Small intestine (tissue), 7 donors: ENCODE measurements around the gene SLC38A5. TPM values are rescaled to one million over a fixed set of nuclear protein-coding genes. Genes with fewer than 3 reads are reported as not detected.
A peak's percentile ranks its signal among the peaks of the same experiment; 100 is the strongest.

Experiments used
- DNase-seq, 2 donors: peaks; one replicate each; pipeline versions ENCODE4 v3.0.0 to v3.0.0-alpha.2; 2013
- FAIRE-seq: peaks from 2 replicates; lab custom pipeline; 2012; peaks lifted over from hg19 to GRCh38; lab: Jason Lieb, UNC
- H3K27ac ChIP-seq, 3 donors: one replicate each; pipeline ENCODE4 v1.5.1; 2013; ENCODE audit warnings: low read length in 2 of 3, mild to moderate bottlenecking in 2 of 3, control low read depth in 1 of 3, inconsistent platforms in 1 of 3, low read depth in 1 of 3, moderate library complexity in 1 of 3
- H3K27me3 ChIP-seq, 3 donors: one replicate each; pipeline ENCODE4 v1.6.1; 2013; ENCODE audit warnings: low read length in 3 of 3, inconsistent platforms in 1 of 3; ENCODE audit not compliant: control insufficient read depth in 3 of 3, insufficient read depth in 3 of 3
- H3K36me3 ChIP-seq, 3 donors: one replicate each; pipeline ENCODE4 v1.6.1; 2013; ENCODE audit warnings: low read length in 3 of 3, inconsistent platforms in 1 of 3, low read depth in 1 of 3, mild to moderate bottlenecking in 1 of 3, moderate library complexity in 1 of 3; ENCODE audit not compliant: control insufficient read depth in 3 of 3, insufficient read depth in 2 of 3
- H3K4me1 ChIP-seq, 3 donors: one replicate each; pipeline ENCODE4 v1.6.1; 2013; ENCODE audit warnings: low read length in 2 of 3, inconsistent platforms in 1 of 3, low read depth in 1 of 3, mild to moderate bottlenecking in 1 of 3, moderate library complexity in 1 of 3; ENCODE audit not compliant: control insufficient read depth in 3 of 3, insufficient read depth in 2 of 3
- H3K4me3 ChIP-seq, 3 donors: one replicate each; pipeline ENCODE4 v1.5.1; 2013; ENCODE audit warnings: low read length in 3 of 3, control low read depth in 1 of 3, inconsistent platforms in 1 of 3, low read depth in 1 of 3, mild to moderate bottlenecking in 1 of 3, moderate library complexity in 1 of 3
- H3K9me3 ChIP-seq, 2 donors: one replicate each; pipeline ENCODE4 v1.6.1; 2013; ENCODE audit warnings: low read depth in 1 of 2, low read length in 1 of 2; ENCODE audit not compliant: control insufficient read depth in 2 of 2, insufficient read depth in 1 of 2
- WGBS, 3 donors: extraction: QIAGEN DNeasy Blood & Tissue Kit; methylation state at CpG; one replicate each; pipeline ENCODE4 v1.1.7; 2013; 5-methylcytosine and 5-hydroxymethylcytosine counted together
- polyA plus RNA-seq, 4 donors: library from polyadenylated mRNA; stranded (reverse) in 3 of 4; unstranded in 1 of 4; fragments of 200-250 nt in 3 of 4; fragments of 120-200 nt in 1 of 4; gene quantifications; one replicate each; pipeline versions ENCODE4 v1.2.1 to v1.2.3, GENCODE V29; 2013
- donor health status: healthy with polysubstance abuse.
- donor health status: control.
- donor health status: control.
- donor health status: Bipolar disorder and iron deficiency.
- donor health status: healthy.

SLC38A5 gene
- polyA plus RNA-seq, 4 donors = 2.0 to 77.7 (median 32.6) TPM

DNA sequence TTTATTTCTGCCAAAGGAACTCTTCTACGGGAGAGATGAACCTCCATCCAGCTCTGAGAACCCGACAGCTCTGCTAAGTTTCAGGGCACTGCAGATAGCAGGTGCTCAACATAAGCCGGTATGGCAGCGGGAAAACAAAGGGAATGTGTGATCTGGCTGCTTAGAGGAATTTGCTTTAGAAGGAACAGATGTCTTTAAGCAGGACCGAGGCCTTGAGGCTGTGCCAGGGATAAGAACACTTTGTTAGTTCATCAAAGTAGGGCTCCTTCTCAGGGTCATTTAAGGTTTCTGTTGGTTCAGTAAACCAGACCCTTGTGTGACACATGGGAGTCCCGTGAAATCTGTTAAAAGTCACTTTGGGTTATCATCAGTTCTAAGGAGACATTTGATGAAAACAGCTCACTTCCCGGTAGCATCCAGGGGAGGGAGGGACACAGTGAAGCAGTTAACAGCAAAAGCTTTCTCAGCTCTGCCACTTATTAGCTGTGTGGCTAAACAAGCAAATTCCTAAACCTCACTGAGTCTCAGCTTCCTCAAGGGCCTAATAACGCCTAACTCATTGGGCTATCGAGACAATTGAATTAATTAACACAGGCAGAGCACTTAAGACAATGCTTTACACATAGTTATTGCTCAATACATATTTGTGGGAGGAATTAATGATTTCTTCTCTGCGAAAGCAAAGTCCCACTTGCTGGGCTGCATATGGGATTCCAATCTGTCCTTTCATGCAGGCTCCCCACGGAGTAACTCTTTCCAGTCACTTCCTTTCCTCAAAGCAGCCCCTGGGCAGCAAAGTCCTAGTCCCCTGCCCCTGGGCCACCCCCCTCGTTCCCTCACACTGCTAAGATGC is 3.0 kb upstream of the SLC38A5 start:
- Histone ChIP-seq H3K9me3 (no peaks in the 10 kb centered on the region), H3K36me3 (no peaks in the 10 kb centered on the region), H3K27me3 (no peaks in the 10 kb centered on the region), H3K27ac (no peak overlapping the region), H3K4me3 (no peak overlapping the region), H3K4me1 (peaks cover 0 to 10% (median 0%) of the 10 kb centered on the region in 3 donors)
- 68 to 71% (median 71%) methylated on average over 12 of the region's 12 CpGs for WGBS, 3 donors
- DNase-seq (no peak), FAIRE-seq (no peak)

GRCh38 chrX:48472225-48472624 is 2.2 kb upstream of the SLC38A5 start:
- H3K4me1 ChIP-seq = peaks cover 0 to 10% (median 0%) of the 10 kb centered on the region in 3 donors
- 73 to 90% (median 85%) methylated on average over 8 to 9 of the region's 9 CpGs for WGBS, 3 donors
- no peak for DNase-seq

GRCh38 chrX:48471504-48471903 is 1.4 kb upstream of the SLC38A5 start:
- FAIRE-seq = no peak
- Histone ChIP-seq H3K4me1 (peaks cover 0 to 10% (median 0%) of the 10 kb centered on the region in 3 donors), H3K27ac (no peak overlapping the region), H3K27me3 (no peaks in the 10 kb centered on the region), H3K4me3 (no peak overlapping the region), H3K9me3 (no peaks in the 10 kb centered on the region), H3K36me3 (peaks cover 0 to 4% (median 0%) of the 10 kb centered on the region in 3 donors)
- WGBS, 3 donors = 87 to 92% (median 88%) methylated on average over 8 of the region's 8 CpGs
- DNase-seq = no peak

More at GRCh38 chrX:48472225-48472624, 2.2 kb upstream of the SLC38A5 start:
- Histone ChIP-seq H3K27me3 (no peaks in the 10 kb centered on the region), H3K27ac (no peak overlapping the region), H3K36me3 (no peaks in the 10 kb centered on the region), H3K9me3 (no peaks in the 10 kb centered on the region), H3K4me3 (no peak overlapping the region)
- FAIRE-seq = no peak

DNA sequence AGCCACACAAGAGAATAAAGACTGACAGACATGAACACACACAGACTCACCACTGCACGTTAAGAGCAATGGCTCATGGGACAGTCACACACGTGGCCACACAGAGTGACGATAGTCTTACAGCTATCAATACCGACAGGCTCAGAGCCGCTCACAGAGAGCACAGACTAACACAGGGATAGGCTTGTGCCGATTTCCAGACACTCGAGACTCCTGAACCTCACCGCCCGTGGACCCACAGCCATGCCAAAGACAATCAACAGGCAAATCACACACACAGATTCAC is 716 bp upstream of the SLC38A5 start:
- Histone ChIP-seq H3K4me3 (no peak overlapping the region), H3K27ac (no peak overlapping the region), H3K36me3 (peaks cover 0 to 7% (median 0%) of the 10 kb centered on the region in 3 donors), H3K9me3 (no peaks in the 10 kb centered on the region), H3K27me3 (no peaks in the 10 kb centered on the region), H3K4me1 (peaks cover 0 to 10% (median 0%) of the 10 kb centered on the region in 3 donors)
- no peak for FAIRE-seq
- 84 to 86% (median 85%) methylated on average over 9 of the region's 9 CpGs for whole genome bisulfite sequencing, 3 donors
- DNase-seq = no peak

GRCh38 chrX:48468693-48469691 is 1.1 kb downstream of the SLC38A5 start:
- no peaks in the 10 kb centered on the region for H3K9me3 ChIP-seq
- peaks cover 0 to 10% (median 0%) of the 10 kb centered on the region in 3 donors for H3K4me1 ChIP-seq
- WGBS, 3 donors = 13 to 32% (median 18%) methylated on average over 21 to 23 of the region's 23 CpGs
- H3K27ac ChIP-seq = peak overlapping the region in 1 of 3 donors; percentile 68
- H3K27me3 ChIP-seq = no peaks in the 10 kb centered on the region
- DNase-seq = peak in 1 of 2 donors; percentile 40
- no peak for FAIRE-seq
- peak overlapping the region; percentile 29 to 60 (median 47) for H3K4me3 ChIP-seq
- peaks cover 0 to 12% (median 0%) of the 10 kb centered on the region in 3 donors for H3K36me3 ChIP-seq

- DNase-seq (peak; percentile 31 to 53), FAIRE-seq (no peak)
- no peaks in the 10 kb centered on the region for H3K9me3 ChIP-seq
- peaks cover 0 to 10% (median 0%) of the 10 kb centered on the region in 3 donors for H3K4me1 ChIP-seq
- H3K36me3 ChIP-seq = peaks cover 0 to 12% (median 0%) of the 10 kb centered on the region in 3 donors
- H3K27me3 ChIP-seq = no peaks in the 10 kb centered on the region
- 4 to 32% (median 5%) methylated on average over 9 to 18 of the region's 18 CpGs for WGBS, 3 donors
- peak overlapping the region; percentile 23 to 60 (median 47) for H3K4me3 ChIP-seq
- H3K27ac ChIP-seq = peak overlapping the region in 1 of 3 donors; percentile 68
These were observed 1.8 kb downstream of the SLC38A5 start for GRCh38 chrX:48468247-48468671.

DNA sequence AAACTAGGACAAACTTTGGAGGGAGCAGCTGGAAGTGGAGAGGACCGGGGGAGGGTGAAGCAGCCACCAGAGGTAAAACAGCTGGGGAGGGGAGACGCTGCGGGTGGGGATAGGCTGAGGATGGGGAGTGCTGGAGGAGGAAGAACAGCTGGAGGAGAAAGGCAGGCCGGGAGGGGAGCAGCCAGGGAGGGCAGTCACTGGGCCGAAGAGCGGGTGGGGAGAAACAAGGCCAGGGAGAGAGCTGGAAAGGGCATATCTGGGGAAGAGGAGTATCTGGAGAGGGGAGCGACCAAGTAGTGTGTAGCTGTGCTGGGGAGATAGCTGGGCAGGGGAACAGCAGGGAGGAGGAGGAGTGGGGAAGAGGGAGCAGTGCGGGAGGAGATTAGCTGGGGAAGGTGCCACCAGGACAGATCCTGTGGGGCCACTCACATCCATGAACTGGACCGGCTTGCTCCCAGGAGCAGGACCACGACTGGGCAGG is 2.7 kb downstream of the SLC38A5 start:
- FAIRE-seq (no peak), DNase-seq (no peak)
- Histone ChIP-seq H3K27me3 (no peaks in the 10 kb centered on the region), H3K27ac (no peak overlapping the region), H3K4me3 (peak overlapping the region in 1 of 3 donors; percentile 60), H3K36me3 (peaks cover 0 to 15% (median 0%) of the 10 kb centered on the region in 3 donors), H3K4me1 (peaks cover 0 to 10% (median 0%) of the 10 kb centered on the region in 3 donors), H3K9me3 (no peaks in the 10 kb centered on the region)
- 50 to 70% (median 66%) methylated on average over 7 to 10 of the region's 10 CpGs for WGBS, 3 donors

DNA sequence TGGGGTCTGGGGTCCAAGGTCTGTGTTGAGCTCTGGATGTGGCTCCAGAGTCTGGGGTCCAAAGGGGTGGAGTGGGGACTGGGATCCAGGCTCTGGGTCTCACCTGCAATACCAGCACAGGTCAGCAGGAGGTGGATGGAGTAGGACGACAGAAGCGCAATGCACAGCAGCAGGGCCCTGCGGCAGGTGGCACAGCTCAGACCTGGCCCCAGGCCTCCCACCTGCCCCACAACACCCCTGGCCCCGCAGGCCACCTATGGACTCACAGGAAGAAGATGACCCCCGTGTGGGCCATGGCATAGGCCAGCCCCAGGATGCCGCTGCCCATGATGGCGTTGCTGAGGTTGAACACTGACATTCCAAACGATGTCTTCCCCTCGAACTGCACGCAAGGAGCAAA is 3.4 kb downstream of the SLC38A5 start:
- peaks cover 0 to 10% (median 0%) of the 10 kb centered on the region in 3 donors for H3K4me1 ChIP-seq
- H3K27ac ChIP-seq = no peak overlapping the region
- H3K27me3 ChIP-seq = no peaks in the 10 kb centered on the region
- WGBS, 3 donors = 86 to 90% (median 90%) methylated on average over 9 to 10 of the region's 10 CpGs
- H3K36me3 ChIP-seq = peaks cover 0 to 20% (median 0%) of the 10 kb centered on the region in 3 donors
- FAIRE-seq (no peak), DNase-seq (no peak)
- no peaks in the 10 kb centered on the region for H3K9me3 ChIP-seq
- no peak overlapping the region for H3K4me3 ChIP-seq
